Astrocyte of the spinal cord (primary cell): ENCODE data around the gene IQCB1.
"Not testable (repeated sequence)": the region's sequence is repeated elsewhere in the genome, so short reads cannot be mapped to it uniquely, and the experiment has no call there.

Experiments used
- DNase-seq: peaks from one replicate; pipeline ENCODE4 v3.0.0; 2011; ENCODE audit warnings: low read depth, low spot score
- H3K4me3 ChIP-seq: 2 replicates; pipeline ENCODE4 v1.5.1; 2011; ENCODE audit warnings: low read depth, mild to moderate bottlenecking, low read length, moderate library complexity
- CTCF ChIP-seq: IDR thresholded peaks from 2 replicates; pipeline ENCODE4 v1.5.1; 2012; ENCODE audit warnings: low read depth, mild to moderate bottlenecking, low read length, inconsistent platforms
- in situ Hi-C: cut with HindIII; loops from 2 replicates; pipeline ENCODE4 v1.10.0; 2017; ENCODE audit warnings: low sequenced_read_pairs

The IQCB1 gene

GRCh38 chr3:121786485-121786884 is 48.4 kb downstream of the IQCB1 start:
- no peak for TF ChIP-seq CTCF
- DNase-seq = no peak
- in situ Hi-C loops = no loop called here

GRCh38 chr3:121782784-121783183 is 52.1 kb downstream of the IQCB1 start:
- DNase-seq, in situ Hi-C loops: not testable (repeated sequence)

More at GRCh38 chr3:121786485-121786884, 48.4 kb downstream of the IQCB1 start:
- no peak overlapping the region for H3K4me3 ChIP-seq

GRCh38 chr3:121781611-121782010 is 53.2 kb downstream of the IQCB1 start:
- DNase-seq = no peak
- no peak for TF ChIP-seq CTCF
- H3K4me3 ChIP-seq = no peak overlapping the region
- in situ Hi-C loops = no loop called here

More at GRCh38 chr3:121782784-121783183, 52.1 kb downstream of the IQCB1 start:
- H3K4me3 ChIP-seq = not testable (repeated sequence)

DNA sequence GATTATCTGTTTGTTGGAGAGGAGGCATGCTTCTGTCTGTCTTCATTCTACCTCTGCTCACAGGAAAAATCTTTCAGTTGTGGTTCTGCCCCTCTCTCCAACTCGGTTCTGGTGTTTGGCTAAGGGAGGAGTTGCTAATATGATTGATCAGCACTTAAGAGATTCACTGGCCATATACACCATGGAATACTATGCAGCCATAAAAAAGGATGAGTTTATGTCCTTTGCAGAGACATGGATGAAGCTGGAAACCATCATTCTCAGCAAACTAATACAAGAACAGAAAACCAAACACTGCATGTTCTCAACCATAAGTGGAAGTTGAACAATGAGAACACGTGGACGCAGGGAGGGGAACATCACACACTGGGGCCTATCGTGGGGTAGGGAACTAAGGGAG is 59.8 kb downstream of the IQCB1 start:
- in situ Hi-C loops, DNase-seq, H3K4me3 ChIP-seq: not testable (repeated sequence)

- in situ Hi-C loops = no loop called here
- H3K4me3 ChIP-seq = no peak overlapping the region
- no peak for TF ChIP-seq CTCF
- DNase-seq = no peak
Observed at GRCh38 chr3:121769246-121769645, 65.6 kb downstream of the IQCB1 start.

- in situ Hi-C loops = no loop called here
- no peak for TF ChIP-seq CTCF
- H3K4me3 ChIP-seq = no peak overlapping the region
- DNase-seq = no peak
Observed at GRCh38 chr3:121768452-121768851, 66.4 kb downstream of the IQCB1 start.

- in situ Hi-C loops = no loop called here
- no peak for DNase-seq
- H3K4me3 ChIP-seq = no peak overlapping the region
- no peak for TF ChIP-seq CTCF
Observed at GRCh38 chr3:121759541-121760202, 75.2 kb downstream of the IQCB1 start.
